Progenitor cell of endocrine pancreas (in vitro differentiated cells): ENCODE data around the gene AP4M1. TPM values are rescaled to one million over a fixed set of nuclear protein-coding genes. Genes with fewer than 3 reads are reported as not detected.
"Not testable (repeated sequence)": the region's sequence is repeated elsewhere in the genome, so short reads cannot be mapped to it uniquely, and the experiment has no call there.

Experiments used
- DNase-seq: peaks from one replicate; pipeline ENCODE4 v3.0.0; 2021; ENCODE audit warnings: low spot score; ENCODE audit not compliant: unreplicated experiment
- H3K27ac Mint-ChIP-seq: 2 replicates; pipeline ENCODE4 v1.8.0; 2021; ENCODE audit warnings: mild to moderate bottlenecking, moderate library complexity, mixed read lengths
- H3K27me3 Mint-ChIP-seq: 2 replicates; pipeline ENCODE4 v1.8.0; 2021; ENCODE audit warnings: mixed read lengths
- H3K36me3 Mint-ChIP-seq: 2 replicates; pipeline ENCODE4 v1.8.0; 2022; ENCODE audit warnings: mixed read lengths; ENCODE audit not compliant: insufficient read depth
- H3K4me1 Mint-ChIP-seq: 2 replicates; pipeline ENCODE4 v1.8.0; 2021; ENCODE audit warnings: low read depth, mixed read lengths
- H3K4me3 Mint-ChIP-seq: 2 replicates; pipeline ENCODE4 v1.8.0; 2021; ENCODE audit warnings: low read depth, mild to moderate bottlenecking, moderate library complexity, mixed read lengths
- H3K9me3 Mint-ChIP-seq: 2 replicates; pipeline ENCODE4 v1.8.0; 2021; ENCODE audit warnings: low read depth, mixed read lengths
- CTCF ChIP-seq: fragments of 200-600 bp; sonication (generic); IDR thresholded peaks from one replicate; pipeline ENCODE4 v1.5.0; 2021; ENCODE audit warnings: antibody characterized with exemption, mild to moderate bottlenecking; ENCODE audit not compliant: unreplicated experiment
- total RNA-seq: library from RNA; stranded (reverse); gene quantifications from 2 replicates; pipeline ENCODE4 v1.2.1, GENCODE V29; 2021

The AP4M1 gene
- total RNA-seq, 1 donor from 2014 or later = 36.0 TPM

- H3K4me3 Mint-ChIP-seq = peak overlapping the region; percentile 76
- no peak for DNase-seq
- peaks cover 9% of the 10 kb centered on the region for H3K27me3 Mint-ChIP-seq
- no peak overlapping the region for H3K27ac Mint-ChIP-seq
- no peaks in the 10 kb centered on the region for H3K36me3 Mint-ChIP-seq
- peaks cover 5% of the 10 kb centered on the region for H3K4me1 Mint-ChIP-seq
- no peak for TF ChIP-seq CTCF
- no peaks in the 10 kb centered on the region for H3K9me3 Mint-ChIP-seq
Observed at GRCh38 chr7:100128637-100128963, 27.2 kb downstream of the AP4M1 start.

- not testable (repeated sequence) for H3K4me3 Mint-ChIP-seq, H3K4me1 Mint-ChIP-seq, H3K36me3 Mint-ChIP-seq, H3K27ac Mint-ChIP-seq, H3K27me3 Mint-ChIP-seq, DNase-seq, H3K9me3 Mint-ChIP-seq
Observed at GRCh38 chr7:100130220-100130607, 28.8 kb downstream of the AP4M1 start.

GRCh38 chr7:100130608-100131453 lies 29.4 kb downstream of the AP4M1 start:
- H3K27me3 Mint-ChIP-seq = peaks cover 9% of the 10 kb centered on the region
- H3K27ac Mint-ChIP-seq = no peak overlapping the region
- peaks cover 5% of the 10 kb centered on the region for H3K4me1 Mint-ChIP-seq
- peak; percentile 86 for DNase-seq
- H3K4me3 Mint-ChIP-seq = no peak overlapping the region
- TF ChIP-seq CTCF = peak; percentile 93
- H3K36me3 Mint-ChIP-seq = no peaks in the 10 kb centered on the region
- H3K9me3 Mint-ChIP-seq = no peaks in the 10 kb centered on the region

- Mint-ChIP-seq H3K9me3 (no peaks in the 10 kb centered on the region), H3K36me3 (no peaks in the 10 kb centered on the region), H3K4me1 (peaks cover 1% of the 10 kb centered on the region), H3K27me3 (peaks cover 9% of the 10 kb centered on the region), H3K4me3 (no peak overlapping the region), H3K27ac (no peak overlapping the region)
- TF ChIP-seq CTCF = no peak
- DNase-seq = no peak
Observed at GRCh38 chr7:100132126-100132525, 30.7 kb downstream of the AP4M1 start.

- peak; percentile 90 for TF ChIP-seq CTCF
- peaks cover 1% of the 10 kb centered on the region for H3K4me1 Mint-ChIP-seq
- H3K27ac Mint-ChIP-seq = no peak overlapping the region
- H3K4me3 Mint-ChIP-seq = no peak overlapping the region
- peaks cover 9% of the 10 kb centered on the region for H3K27me3 Mint-ChIP-seq
- no peaks in the 10 kb centered on the region for H3K36me3 Mint-ChIP-seq
- peak; percentile 43 for DNase-seq
- H3K9me3 Mint-ChIP-seq = no peaks in the 10 kb centered on the region
Observed at GRCh38 chr7:100132697-100133151, 31.3 kb downstream of the AP4M1 start.
